Caki2 (cell line): ENCODE data around the gene PTPN1. TPM values are rescaled to one million over a fixed set of nuclear protein-coding genes. Genes with fewer than 3 reads are reported as not detected.

Source experiments
- DNase-seq: peaks from one replicate; pipeline ENCODE4 v3.0.0-alpha.2; 2015; ENCODE audit warnings: low read depth
- in situ Hi-C: cut with HindIII; loops from 2 replicates; pipeline ENCODE4 v1.10.0; 2016; ENCODE audit warnings: low sequenced_read_pairs, low pct_unique_long_range_greater_than_20kb, mixed read lengths
- total RNA-seq: library from RNA; depleted of rRNA; stranded (reverse); fragments of >200 nt; shearing (Covaris generic); gene quantifications from 2 replicates; pipeline ENCODE4 v1.2.3, GENCODE V29; 2014; ENCODE audit warnings: low replicate concordance

Gene PTPN1
- total RNA-seq, 1 experiment from 2014 or later, result 28.2 TPM

GRCh38 chr20:50477239-50477872 is 32.8 kb upstream of the PTPN1 start:
- in situ Hi-C loops, result no loop called here
- no peak for DNase-seq

GRCh38 chr20:50478162-50478990 is 31.8 kb upstream of the PTPN1 start:
- no peak for DNase-seq
- in situ Hi-C loops, result no loop called here

- in situ Hi-C loops, result loop anchor here (10.0 kb wide), 2 partner anchors 197 to 303 kb away; no protein-coding TSS in a partner anchor
- no peak for DNase-seq
These were observed 28.4 kb upstream of the PTPN1 start for GRCh38 chr20:50481741-50482140.

- in situ Hi-C loops, result loop anchor here (10.0 kb wide), 2 partner anchors 198 to 302 kb away; no protein-coding TSS in a partner anchor
- DNase-seq, result no peak
These were observed 27.7 kb upstream of the PTPN1 start for GRCh38 chr20:50482396-50482981.

- in situ Hi-C loops, result loop anchor here (10.0 kb wide), 2 partner anchors 200 to 300 kb away; no protein-coding TSS in a partner anchor
- no peak for DNase-seq
These were observed 25.8 kb upstream of the PTPN1 start for GRCh38 chr20:50484271-50484976.

DNA sequence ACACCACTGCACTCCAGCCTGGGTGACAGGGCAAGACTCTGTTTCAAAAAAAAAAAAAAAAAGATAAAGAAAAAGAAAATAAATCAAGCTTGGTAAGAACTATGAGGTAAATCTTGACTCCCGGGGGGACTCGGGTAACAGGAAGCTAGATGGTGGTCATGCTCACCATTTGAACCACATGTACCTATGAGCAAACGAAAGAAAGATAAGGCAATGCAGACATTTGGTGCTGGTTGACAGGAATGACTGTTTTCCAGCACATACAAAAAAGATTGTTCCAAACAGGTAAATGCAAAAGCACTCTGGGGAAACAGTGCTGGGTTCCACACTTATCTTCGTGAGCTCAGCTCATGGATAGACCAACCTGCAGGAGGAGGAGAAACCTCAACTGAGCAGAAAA is 22.8 kb upstream of the PTPN1 start:
- DNase-seq, result no peak
- in situ Hi-C loops, result loop anchor here (10.0 kb wide), 2 partner anchors 203 to 297 kb away; no protein-coding TSS in a partner anchor

DNA sequence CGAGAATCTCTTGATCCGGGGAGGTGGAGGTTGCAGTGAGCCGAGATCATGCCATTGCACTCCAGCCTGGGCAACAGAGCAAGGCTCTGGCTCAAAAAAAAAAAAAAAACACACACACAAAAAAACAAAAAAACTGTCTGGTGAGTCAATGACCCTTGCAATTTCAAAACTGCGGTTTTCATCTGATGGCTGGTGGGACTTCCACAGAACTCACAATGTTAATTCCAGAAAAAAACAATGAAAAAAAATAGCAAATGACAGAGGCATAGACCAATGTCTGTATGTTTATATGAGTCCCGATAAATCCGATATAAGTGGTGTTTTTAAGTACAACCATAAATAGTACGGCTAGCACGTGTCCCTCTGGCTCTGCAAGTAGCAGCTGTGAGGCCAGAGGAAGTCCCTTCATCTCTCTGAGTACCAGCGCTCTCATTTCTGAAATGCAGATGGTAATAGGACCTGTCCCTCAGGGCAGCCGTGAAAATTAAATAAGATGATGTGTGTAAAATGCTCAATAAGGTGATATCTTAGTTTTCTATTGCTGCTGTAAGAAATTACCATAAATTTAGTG is 21.9 kb upstream of the PTPN1 start:
- no peak for DNase-seq
- in situ Hi-C loops, result loop anchor here (10.0 kb wide), 2 partner anchors 204 to 296 kb away; no protein-coding TSS in a partner anchor

DNA sequence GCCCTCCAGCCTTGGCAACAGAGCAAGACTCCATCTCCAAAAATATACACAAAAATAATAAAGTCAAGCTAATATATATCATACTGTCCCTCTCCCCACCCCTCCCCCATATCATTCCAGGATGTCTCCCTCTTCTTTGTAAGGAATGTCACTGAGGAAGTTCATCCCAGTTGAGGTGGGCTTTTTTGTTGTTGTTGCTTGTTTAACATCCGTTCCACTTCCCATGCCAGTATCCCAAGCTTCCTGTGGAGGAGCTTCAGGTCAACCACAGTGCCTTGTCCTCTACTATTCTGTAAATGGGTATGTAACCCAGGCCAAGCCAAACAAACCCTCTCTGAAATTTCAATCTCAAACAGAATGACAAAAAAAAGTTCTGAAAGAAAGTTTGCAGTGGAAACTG is 19.0 kb upstream of the PTPN1 start:
- in situ Hi-C loops, result no loop called here
- DNase-seq, result no peak

- no peak for DNase-seq
- in situ Hi-C loops, result no loop called here
These were observed 18.1 kb upstream of the PTPN1 start for GRCh38 chr20:50491926-50492634.

- no peak for DNase-seq
- in situ Hi-C loops, result no loop called here
These were observed 16.3 kb upstream of the PTPN1 start for GRCh38 chr20:50493881-50494253.

DNA sequence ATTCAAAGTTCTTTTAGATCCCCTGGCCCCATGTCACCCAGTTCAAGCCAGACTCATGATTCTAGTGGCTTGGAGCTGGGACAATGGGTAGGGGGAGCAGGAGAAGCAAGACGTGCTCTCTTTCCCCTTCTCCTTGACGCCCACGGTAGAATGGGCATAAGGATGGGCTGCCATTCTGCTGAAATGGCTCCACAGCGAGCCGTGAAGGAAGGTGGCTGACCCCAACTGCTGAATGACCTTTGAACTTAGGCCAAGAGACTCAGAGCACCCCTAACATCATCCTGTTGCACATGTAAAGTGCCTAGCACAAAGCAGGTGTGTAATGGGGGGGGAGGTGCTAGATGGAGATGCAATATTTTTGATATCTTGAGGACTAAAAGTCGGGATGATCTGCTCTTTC is 15.8 kb upstream of the PTPN1 start:
- DNase-seq, result no peak
- in situ Hi-C loops, result no loop called here

DNA sequence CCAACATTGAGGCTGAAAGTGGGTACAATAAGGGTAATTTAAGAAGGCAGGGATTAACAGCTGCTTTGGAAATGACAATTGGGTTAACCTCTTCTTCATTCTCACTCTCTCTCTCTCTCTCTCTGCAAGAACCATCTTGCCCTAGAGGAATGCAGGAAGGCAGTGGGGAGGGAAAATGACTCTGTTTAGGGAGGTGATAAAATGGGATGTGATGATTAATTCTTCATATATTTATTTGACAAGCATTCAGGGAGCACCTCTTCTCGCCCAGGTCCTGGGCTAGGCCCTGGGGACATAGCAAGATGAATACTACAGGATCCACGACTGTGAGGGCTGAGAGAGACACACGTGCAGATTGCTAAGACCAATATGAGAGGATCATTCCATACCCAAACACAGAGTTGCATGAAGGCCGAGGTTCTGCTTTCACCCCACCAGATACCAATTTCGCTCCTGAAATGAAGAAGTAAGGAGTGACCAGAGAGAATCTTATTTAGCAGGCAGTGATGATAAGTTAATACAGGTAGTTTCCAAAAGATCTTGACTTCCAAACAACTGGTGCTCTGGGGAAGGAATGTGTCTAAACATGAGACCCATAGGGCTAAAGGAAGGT is 13.3 kb upstream of the PTPN1 start:
- in situ Hi-C loops, result no loop called here
- no peak for DNase-seq

DNA sequence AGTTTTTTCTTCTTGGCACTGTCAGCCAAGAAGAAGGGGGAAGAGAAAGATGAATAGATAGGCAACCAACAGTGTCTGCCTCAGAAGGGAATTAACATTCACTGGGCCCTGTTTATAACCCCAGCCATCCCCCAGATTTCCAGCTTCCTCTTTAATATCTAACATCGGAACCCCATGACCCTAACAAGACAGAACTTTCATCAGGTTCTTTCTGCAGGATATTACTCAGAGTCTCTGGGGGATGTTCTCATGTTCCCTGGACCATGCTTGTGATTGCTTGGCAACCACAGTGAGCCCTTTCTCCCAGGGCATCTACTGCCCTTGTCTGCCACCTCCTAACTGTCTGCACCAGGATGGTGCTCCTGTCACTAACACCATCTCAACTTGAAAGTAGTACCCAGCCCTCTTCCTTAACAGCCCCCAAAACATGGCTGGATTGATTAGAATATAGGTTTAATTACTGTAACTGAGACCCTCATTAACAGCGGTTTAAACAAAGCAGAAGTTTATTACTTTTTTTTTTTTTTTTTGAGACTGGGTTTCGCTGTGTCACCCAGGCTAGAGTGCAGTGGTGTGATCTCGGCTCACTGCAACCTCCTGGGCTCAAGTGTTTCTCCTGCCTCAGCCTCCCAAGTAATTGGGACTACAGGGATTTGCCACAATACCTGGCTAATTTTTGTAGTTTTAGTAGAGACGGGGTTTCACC is 12.0 kb upstream of the PTPN1 start:
- in situ Hi-C loops, result no loop called here
- DNase-seq, result no peak

GRCh38 chr20:50499938-50500337 is 10.2 kb upstream of the PTPN1 start:
- DNase-seq, result no peak
- in situ Hi-C loops, result no loop called here

GRCh38 chr20:50501972-50502745 is 8.0 kb upstream of the PTPN1 start:
- in situ Hi-C loops, result no loop called here
- DNase-seq, result no peak

GRCh38 chr20:50504231-50504823 is 5.9 kb upstream of the PTPN1 start:
- DNase-seq, result peak; percentile 56
- in situ Hi-C loops, result no loop called here
